Measurements from ENCODE around the gene AP3D1. TPM values are rescaled to one million over a fixed set of nuclear protein-coding genes. Genes with fewer than 3 reads are reported as not detected.

The AP3D1 gene
- total and polyA plus RNA-seq, 12 donors = 51.3 to 193 (median 121) TPM

- WGBS, 4 donors = 9 to 14% (median 11%) methylated on average over 14 to 30 of the region's 30 CpGs
- peak in 5 of 7 donors; percentile 50 to 79 (median 73) for DNase-seq
- intact Hi-C loops (cut with DNase I) = loop anchor here in 1 of 2 donors (5.0 kb wide), 1 partner anchor 82 kb away; no protein-coding TSS in a partner anchor
- Histone ChIP-seq H3K36me3 (replicated peaks in 1 of 2) (no peaks in the 10 kb centered on the region), H3K27me3 (no peaks in the 10 kb centered on the region), H3K4me1 (replicated peaks in 1 of 2) (peaks cover 17 to 43% of the 10 kb centered on the region in 2 donors), H3K9me3 (replicated peaks in 1 of 3) (no peaks in the 10 kb centered on the region), H3K27ac (peak overlapping the region; percentile 53 to 97 (median 83)), H3K4me3 (peak overlapping the region; percentile 86 to 97 (median 96))
- TF ChIP-seq CTCF (IDR thresholded peaks at IDR 0.05) = no peak
- TF ChIP-seq POLR2A (IDR thresholded peaks at IDR 0.05) = peak in 1 of 2 donors; percentile 26
Observed at GRCh38 chr19:2149980-2150793, 1.2 kb downstream of the AP3D1 start.

- Histone ChIP-seq H3K27me3 (no peaks in the 10 kb centered on the region), H3K36me3 (replicated peaks in 1 of 2) (no peaks in the 10 kb centered on the region), H3K4me1 (replicated peaks in 1 of 2) (peaks cover 17 to 48% of the 10 kb centered on the region in 2 donors), H3K27ac (no peak overlapping the region), H3K9me3 (replicated peaks in 1 of 3) (no peaks in the 10 kb centered on the region), H3K4me3 (no peak overlapping the region)
- DNase-seq = no peak
- no peak for TF ChIP-seq POLR2A (IDR thresholded peaks at IDR 0.05)
- TF ChIP-seq CTCF (IDR thresholded peaks at IDR 0.05) = no peak
- 80 to 86% (median 81%) methylated on average over 15 to 16 of the region's 16 CpGs for WGBS, 4 donors
- intact Hi-C loops (cut with DNase I) = no loop called here
Observed at GRCh38 chr19:2148482-2149135, 2.8 kb downstream of the AP3D1 start.

- Histone ChIP-seq H3K27ac (peak overlapping the region in 1 of 5 donors; percentile 40), H3K27me3 (no peaks in the 10 kb centered on the region), H3K4me3 (no peak overlapping the region), H3K36me3 (replicated peaks in 1 of 2) (no peaks in the 10 kb centered on the region), H3K9me3 (replicated peaks in 1 of 3) (no peaks in the 10 kb centered on the region), H3K4me1 (replicated peaks in 1 of 2) (peaks cover 17 to 43% of the 10 kb centered on the region in 2 donors)
- peak in 1 of 7 donors; percentile 38 for DNase-seq
- intact Hi-C loops (cut with DNase I) = no loop called here
- WGBS, 4 donors = 50 to 56% (median 54%) methylated on average over 8 to 16 of the region's 16 CpGs
- TF ChIP-seq POLR2A (IDR thresholded peaks at IDR 0.05) = no peak
- TF ChIP-seq CTCF (IDR thresholded peaks at IDR 0.05) = no peak
Observed at GRCh38 chr19:2145831-2146241, 5.5 kb downstream of the AP3D1 start.

GRCh38 chr19:2144190-2144589 is 7.2 kb downstream of the AP3D1 start:
- intact Hi-C loops (cut with DNase I) = no loop called here
- Histone ChIP-seq H3K4me3 (no peak overlapping the region), H3K36me3 (replicated peaks in 1 of 2) (peaks cover 0 to 8% of the 10 kb centered on the region in 2 donors), H3K27me3 (no peaks in the 10 kb centered on the region), H3K9me3 (replicated peaks in 1 of 3) (no peaks in the 10 kb centered on the region), H3K27ac (no peak overlapping the region), H3K4me1 (replicated peaks in 1 of 2) (peaks cover 2 to 29% of the 10 kb centered on the region in 2 donors)
- 89 to 97% (median 94%) methylated on average over 7 to 15 of the region's 15 CpGs for WGBS, 4 donors
- TF ChIP-seq POLR2A (IDR thresholded peaks at IDR 0.05) (no peak), CTCF (IDR thresholded peaks at IDR 0.05) (no peak)
- DNase-seq = no peak
